GM18507 (cell line): ENCODE measurements around the gene TOX2.
"Not testable (repeated sequence)": the region's sequence is repeated elsewhere in the genome, so short reads cannot be mapped to it uniquely, and the experiment has no call there.

Experiments used
- DNase-seq: peaks from one replicate; pipeline ENCODE4 v3.0.0; 2011; ENCODE audit warnings: low read depth; ENCODE audit not compliant: insufficient read length; ENCODE audit errors: extremely low spot score
- FAIRE-seq: peaks from 2 replicates; lab custom pipeline; 2011; peaks lifted over from hg19 to GRCh38; lab: Jason Lieb, UNC

The TOX2 gene

GRCh38 chr20:44039147-44039546, 124.5 kb downstream of the TOX2 start:
- FAIRE-seq = no peak
- DNase-seq = no peak

- DNase-seq (no peak), FAIRE-seq (no peak)
Observed at GRCh38 chr20:44039741-44040140, 125.1 kb downstream of the TOX2 start.

- no peak for DNase-seq
- no peak for FAIRE-seq
Observed at GRCh38 chr20:44040202-44040915, 125.7 kb downstream of the TOX2 start.

- no peak for FAIRE-seq
- DNase-seq = no peak
Observed at GRCh38 chr20:44041001-44041400, 126.3 kb downstream of the TOX2 start.

GRCh38 chr20:44044712-44045111, 130.1 kb downstream of the TOX2 start:
- not testable (repeated sequence) for DNase-seq
- peak; percentile 39 for FAIRE-seq

GRCh38 chr20:44050327-44050726, 135.7 kb downstream of the TOX2 start:
- DNase-seq (no peak), FAIRE-seq (no peak)

GRCh38 chr20:44050925-44051660, 136.4 kb downstream of the TOX2 start:
- FAIRE-seq = no peak
- DNase-seq = no peak

GRCh38 chr20:44051661-44052000, 137.0 kb downstream of the TOX2 start:
- FAIRE-seq (no peak), DNase-seq (no peak)

GRCh38 chr20:44052166-44052565, 137.5 kb downstream of the TOX2 start:
- no peak for DNase-seq

GRCh38 chr20:44053046-44053445, 138.4 kb downstream of the TOX2 start:
- DNase-seq (no peak), FAIRE-seq (no peak)

More at GRCh38 chr20:44052166-44052565, 137.5 kb downstream of the TOX2 start:
- FAIRE-seq = no peak

GRCh38 chr20:44054118-44054517, 139.5 kb downstream of the TOX2 start:
- FAIRE-seq (no peak), DNase-seq (no peak)

GRCh38 chr20:44054849-44055248, 140.2 kb downstream of the TOX2 start:
- DNase-seq (no peak), FAIRE-seq (no peak)

- DNase-seq (no peak), FAIRE-seq (peak; percentile 35)
Observed at GRCh38 chr20:44056010-44056698, 141.5 kb downstream of the TOX2 start.

GRCh38 chr20:44057698-44058675, 143.3 kb downstream of the TOX2 start:
- DNase-seq (no peak), FAIRE-seq (no peak)

GRCh38 chr20:44064501-44065400, 150.1 kb downstream of the TOX2 start:
- FAIRE-seq = no peak

GRCh38 chr20:44065401-44066340, 151.0 kb downstream of the TOX2 start:
- FAIRE-seq (no peak), DNase-seq (no peak)

More at GRCh38 chr20:44064501-44065400, 150.1 kb downstream of the TOX2 start:
- no peak for DNase-seq
